HG02981 (cell line): ENCODE data around the gene NOL3.
"Not testable (repeated sequence)": the region's sequence is repeated elsewhere in the genome, so short reads cannot be mapped to it uniquely, and the experiment has no call there.

ENCODE experiments used
- ATAC-seq: cut with Tn5 transposase; IDR thresholded peaks from one replicate; pipeline ENCODE4 v1.9.1; 2021; ENCODE audit warnings: mild to moderate bottlenecking, moderate library complexity; ENCODE audit not compliant: unreplicated experiment

Gene NOL3

GRCh38 chr16:67170168-67170948 is at the start of gene NOL3:
Gene NOL3 (plus strand): TSS chr16:67170538.
- ATAC-seq: peak; percentile 37

GRCh38 chr16:67122799-67123198 is 47.5 kb upstream of the NOL3 start:
- not testable (repeated sequence) for ATAC-seq

- ATAC-seq: no peak
Observed at GRCh38 chr16:67128417-67128816, 41.9 kb upstream of the NOL3 start.

GRCh38 chr16:67128887-67129286 is 41.5 kb upstream of the NOL3 start:
- ATAC-seq: no peak

- ATAC-seq: no peak
Observed at GRCh38 chr16:67129422-67129821, 40.9 kb upstream of the NOL3 start.

- no peak for ATAC-seq
Observed at GRCh38 chr16:67137605-67138004, 32.7 kb upstream of the NOL3 start.

GRCh38 chr16:67141391-67141790 is 28.9 kb upstream of the NOL3 start:
- ATAC-seq: no peak

- no peak for ATAC-seq
Observed at GRCh38 chr16:67142342-67142741, 28.0 kb upstream of the NOL3 start.

- no peak for ATAC-seq
Observed at GRCh38 chr16:67144943-67145342, 25.4 kb upstream of the NOL3 start.

- ATAC-seq: no peak
Observed at GRCh38 chr16:67145746-67146145, 24.6 kb upstream of the NOL3 start.

GRCh38 chr16:67146523-67147357 is 23.6 kb upstream of the NOL3 start:
- ATAC-seq: no peak

GRCh38 chr16:67147437-67148140 is 22.7 kb upstream of the NOL3 start:
- no peak for ATAC-seq

- ATAC-seq: no peak
Observed at GRCh38 chr16:67148221-67148620, 22.1 kb upstream of the NOL3 start.

GRCh38 chr16:67148656-67149275 is 21.6 kb upstream of the NOL3 start:
- no peak for ATAC-seq

GRCh38 chr16:67149276-67150046 is 20.9 kb upstream of the NOL3 start:
- no peak for ATAC-seq

- ATAC-seq: peak; percentile 15
Observed at GRCh38 chr16:67150047-67150832, 20.1 kb upstream of the NOL3 start.

GRCh38 chr16:67150833-67151396 is 19.4 kb upstream of the NOL3 start, which contains the start of gene B3GNT9:
Gene B3GNT9 (minus strand): TSS chr16:67150998. CDS start chr16:67150485, 513 bp downstream.
- peak; percentile 50 for ATAC-seq

GRCh38 chr16:67151431-67152097 is 18.8 kb upstream of the NOL3 start:
- no peak for ATAC-seq
